ENCODE measurements around the gene BUB1.
"Not testable (repeated sequence)": the region's sequence is repeated elsewhere in the genome, so short reads cannot be mapped to it uniquely, and the experiment has no call there.

Gene BUB1

DNA sequence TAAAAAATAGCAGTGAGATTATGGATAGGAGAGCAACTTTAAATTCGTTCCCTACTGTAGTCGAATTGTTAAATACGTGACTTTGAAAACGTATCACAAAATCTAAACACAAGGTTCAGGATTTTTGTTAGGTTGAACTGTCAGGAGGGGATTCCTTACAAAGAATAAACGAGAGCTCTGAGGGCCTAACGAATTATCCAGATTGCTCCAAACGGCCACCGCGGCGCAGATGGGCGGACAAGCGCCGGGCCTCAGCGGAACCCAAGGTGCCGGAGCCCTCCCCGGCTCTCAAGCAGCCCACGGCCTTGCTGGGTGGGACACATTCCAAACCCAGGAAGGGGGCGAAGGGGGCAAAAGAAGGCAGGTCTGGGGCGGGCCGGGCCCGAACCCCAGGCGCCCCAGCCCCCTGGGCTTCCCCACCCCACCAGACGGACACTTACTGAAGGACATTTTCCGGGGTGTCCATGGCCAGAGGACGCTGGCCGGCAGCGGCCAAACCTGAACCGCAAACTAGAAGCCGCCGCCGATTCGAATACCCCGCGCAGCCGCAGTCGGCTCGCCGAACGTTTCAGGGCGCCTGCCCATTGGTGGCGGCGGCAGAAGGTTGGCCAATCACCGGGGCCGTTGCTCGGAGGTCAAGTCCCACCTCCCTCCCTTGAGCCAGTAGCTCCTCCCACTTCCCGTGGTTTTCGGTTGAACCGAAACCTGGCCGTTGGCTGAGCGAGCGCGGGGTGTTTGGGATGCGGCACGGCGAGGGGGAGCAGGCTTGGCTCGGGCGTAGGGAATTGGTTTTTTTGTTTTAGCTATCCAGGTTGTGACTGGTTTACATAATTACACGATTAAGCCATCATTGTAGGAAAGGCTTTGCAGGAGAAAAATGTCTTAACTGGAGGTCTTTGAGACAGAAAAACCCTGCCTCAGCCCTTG is at the start of gene BUB1:
TSS of gene BUB1 (minus strand) at position 534 of the 927 bp plus-strand sequence. CDS start at position 466, 68 bp downstream.
- DNase-seq, result peak; percentile 93

DNA sequence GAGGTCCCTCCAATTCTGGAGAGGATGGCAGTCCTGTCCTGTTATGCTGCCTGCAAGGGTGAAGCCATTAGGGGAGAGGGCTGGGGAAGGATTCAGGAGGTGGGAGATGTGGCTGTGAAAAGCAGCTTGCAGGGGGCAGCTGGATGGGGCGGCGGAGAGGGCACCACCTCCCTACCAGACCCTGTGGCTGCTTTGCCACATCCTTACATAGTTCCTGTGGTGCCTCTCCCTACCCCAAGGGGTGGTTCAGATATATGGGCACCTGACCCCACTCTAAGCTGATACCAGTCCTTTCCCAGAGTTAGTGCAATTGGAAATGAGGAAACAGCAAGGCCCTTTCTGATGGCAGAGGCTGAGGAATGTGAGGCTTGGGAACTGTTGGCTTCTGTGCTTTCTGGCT is 48.4 kb upstream of the BUB1 start:
- no peak for DNase-seq

DNA sequence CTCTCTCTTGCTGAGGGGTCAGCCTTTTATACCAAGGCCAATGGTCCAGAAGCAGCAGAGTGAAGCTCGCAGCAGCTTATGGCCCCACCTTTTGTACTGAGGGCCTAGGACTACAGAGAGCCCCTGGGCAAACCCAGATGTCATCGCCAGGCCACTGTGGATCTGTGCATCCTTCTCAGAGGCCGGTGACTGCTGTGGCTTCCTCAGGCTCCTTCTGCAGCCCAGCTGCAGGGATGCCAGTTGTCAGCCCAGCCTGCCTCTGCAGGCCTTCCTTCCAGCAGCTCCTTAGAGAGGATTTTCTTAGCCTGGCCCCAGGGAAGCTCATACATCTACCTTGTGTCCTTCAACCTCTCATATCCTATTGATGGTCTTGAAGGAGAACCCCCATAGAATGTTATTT is 48.0 kb upstream of the BUB1 start:
- DNase-seq, result no peak

DNA sequence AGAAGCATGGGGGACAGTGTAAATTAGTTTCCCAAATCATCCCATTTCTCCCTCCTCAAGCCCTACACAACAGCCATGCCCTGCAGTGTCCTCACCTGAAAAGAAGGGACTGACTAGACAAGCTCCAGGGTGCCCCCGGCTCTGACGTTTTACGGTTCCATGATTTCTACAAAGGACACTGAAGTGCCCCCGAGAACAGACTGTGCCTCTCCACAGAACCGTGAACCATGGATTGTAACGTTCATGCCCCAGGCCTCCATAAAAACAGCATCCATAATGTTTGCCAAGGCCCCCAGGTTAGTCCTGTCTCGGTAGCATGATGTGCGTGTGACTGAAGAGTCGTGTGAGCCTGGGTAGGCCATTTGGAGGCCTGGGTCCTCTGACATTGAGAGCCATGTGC is 47.5 kb upstream of the BUB1 start:
- DNase-seq, result no peak

DNA sequence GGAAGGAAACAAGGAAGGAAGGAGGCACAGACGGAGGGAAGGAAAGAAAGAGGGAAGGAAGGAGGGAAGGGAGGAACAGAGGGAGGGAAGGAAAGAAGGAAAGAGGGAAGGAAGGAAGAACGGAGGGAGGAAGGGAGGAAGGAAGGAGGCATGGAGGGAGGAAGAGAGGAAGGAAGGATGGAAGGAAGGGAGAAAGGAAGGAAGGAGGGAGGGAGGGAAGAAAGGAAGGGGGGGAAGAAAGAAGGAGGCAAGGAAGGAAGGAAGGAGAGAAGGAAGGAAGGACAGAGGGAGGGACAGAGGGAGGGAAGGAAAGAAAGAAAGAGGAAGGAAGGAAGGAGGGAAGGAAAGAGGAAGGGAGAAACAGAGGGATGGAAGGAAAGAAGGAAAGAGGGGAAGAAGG is 47.0 kb upstream of the BUB1 start:
- no peak for DNase-seq

DNA sequence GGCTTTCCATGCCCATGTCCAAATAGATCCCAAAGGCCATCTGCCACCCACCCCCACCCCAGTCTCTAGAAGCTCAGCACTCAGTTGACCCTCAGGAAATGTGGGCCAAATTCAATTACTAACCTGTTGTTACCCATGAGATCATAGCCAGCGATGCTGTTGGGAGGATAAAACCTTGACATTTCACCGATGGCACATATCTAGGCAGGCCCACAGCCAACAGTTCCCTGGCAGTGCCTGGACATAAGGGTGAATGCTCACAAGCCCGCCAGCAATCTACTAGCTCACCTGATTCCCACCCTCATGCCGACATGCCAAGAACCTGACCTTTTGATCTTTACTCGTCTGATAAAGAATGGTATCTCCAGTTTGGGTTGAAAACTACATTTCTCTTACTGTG is 42.7 kb upstream of the BUB1 start:
- DNase-seq, result no peak

DNA sequence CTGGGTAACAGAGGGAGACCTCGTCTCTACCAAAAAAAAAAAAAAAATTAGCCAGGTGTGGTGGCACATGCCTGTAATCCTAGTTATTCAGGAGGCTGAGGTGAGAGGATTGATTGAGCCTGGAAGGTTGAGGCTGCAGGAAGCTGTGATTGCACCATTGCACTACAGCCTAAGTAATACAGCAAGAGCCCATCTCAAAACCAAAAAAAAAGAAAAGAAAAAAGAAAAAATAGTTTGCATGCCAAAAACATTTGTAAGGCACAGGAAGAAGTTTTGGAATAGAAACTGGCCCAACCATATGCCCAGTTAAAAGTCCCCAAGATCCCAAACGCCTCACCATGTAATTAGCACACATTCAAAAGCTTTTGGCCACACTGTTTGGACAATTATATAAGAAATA is 41.1 kb upstream of the BUB1 start:
- DNase-seq, result no peak

DNA sequence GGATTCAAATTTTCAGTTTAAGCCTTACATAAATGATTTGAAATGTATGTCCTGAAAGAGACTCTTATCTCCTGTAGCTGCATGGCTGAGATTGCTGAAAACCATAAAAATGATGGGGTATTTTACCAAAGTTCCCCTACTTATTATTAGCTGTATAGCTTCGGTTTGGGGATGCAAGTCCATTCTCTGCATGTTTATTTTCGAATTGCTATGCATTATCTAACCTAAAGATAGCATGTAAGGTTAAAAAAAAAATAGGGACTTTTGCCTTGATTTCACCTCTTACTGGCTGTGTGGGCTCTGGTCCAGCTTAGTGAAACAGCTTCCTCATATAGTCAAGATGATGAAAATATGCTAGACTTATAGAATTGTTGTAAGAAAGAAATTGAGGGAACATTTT is 40.5 kb upstream of the BUB1 start:
- no peak for DNase-seq

DNA sequence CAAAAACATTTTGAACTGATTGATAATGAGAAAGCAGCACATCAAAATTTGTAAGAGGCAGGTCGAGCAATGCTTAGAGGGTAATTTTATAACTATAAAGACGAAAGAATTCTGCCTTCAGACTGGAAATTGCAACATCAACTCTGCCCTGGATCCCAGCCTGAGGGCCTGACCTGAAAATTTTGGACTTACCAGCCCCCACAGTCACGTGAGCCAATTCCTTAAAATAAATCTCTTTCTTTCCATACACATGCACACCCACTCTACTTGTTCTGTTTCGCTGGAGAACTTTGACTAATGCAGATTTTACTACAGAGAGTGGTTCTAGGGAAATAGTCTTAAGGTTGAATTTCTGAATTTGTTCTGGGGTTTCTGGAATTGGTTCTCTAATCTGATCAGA is 39.9 kb upstream of the BUB1 start:
- DNase-seq, result no peak

DNA sequence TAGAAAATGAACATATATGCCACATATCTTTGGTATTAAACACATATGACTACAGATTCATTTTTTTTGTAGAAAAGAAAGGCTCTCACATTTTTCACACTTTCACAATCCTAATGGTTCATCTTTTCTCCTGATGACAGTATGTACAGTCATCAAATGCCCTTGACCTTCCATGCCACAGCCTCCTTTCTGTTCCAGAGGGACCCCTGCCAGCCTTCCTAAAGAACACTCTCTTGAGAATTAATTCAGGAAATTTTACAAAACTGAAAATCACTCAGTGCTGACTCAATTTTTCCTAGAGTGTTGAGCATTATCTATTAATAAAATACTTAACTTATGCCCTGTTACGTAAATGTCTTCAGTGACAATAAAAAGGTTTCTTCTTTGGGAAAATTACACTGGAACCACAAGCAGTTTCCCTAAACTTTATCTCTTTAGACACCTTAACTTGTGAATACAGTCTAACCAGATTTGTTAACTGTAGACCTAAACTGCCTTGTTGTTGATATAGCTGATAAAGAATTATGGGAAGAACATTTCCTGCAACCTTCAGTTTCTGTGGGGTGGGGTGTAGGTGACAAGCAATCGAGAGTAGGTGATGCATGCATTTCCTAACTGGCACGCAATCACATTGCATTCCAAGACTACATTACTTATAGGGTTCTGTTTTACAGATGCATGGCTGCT is 39.2 kb upstream of the BUB1 start:
- DNase-seq, result no peak

DNA sequence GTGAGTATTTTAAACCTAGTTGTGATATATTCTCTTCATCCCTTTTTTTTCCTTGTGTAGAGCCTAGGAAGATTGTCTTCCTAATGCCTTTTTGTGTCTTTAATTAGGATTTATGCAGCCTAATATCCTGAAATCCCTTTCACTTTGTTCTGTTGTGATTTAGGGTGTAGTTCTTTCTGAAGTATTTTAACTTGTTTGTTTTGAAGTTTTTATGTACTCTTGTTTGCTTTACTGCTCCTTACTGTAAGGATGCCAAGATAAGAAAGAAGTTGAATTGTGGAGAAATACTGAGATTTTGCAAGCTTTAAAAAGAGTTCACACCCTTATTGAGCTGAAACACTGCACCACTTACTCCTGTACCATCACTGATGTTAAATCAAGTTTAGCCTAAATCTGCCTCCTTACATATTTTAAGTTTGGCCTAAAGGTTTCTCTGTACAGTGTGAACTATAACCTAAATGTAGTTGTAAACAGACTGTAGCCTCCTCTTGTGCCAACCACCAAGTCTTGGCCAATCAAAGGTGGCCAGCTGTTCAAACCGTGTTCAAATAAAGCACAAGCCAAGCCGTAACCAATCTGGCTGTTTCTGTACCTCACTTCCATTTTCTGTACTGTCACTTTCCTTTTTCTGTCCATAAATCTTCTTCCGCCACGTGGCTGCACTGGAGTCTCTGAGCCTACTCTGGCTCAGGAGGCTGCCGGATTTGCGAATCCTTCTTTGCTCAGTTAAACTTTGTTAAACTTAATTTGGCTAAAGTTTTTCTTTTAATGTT is 36.8 kb upstream of the BUB1 start:
- DNase-seq, result no peak

DNA sequence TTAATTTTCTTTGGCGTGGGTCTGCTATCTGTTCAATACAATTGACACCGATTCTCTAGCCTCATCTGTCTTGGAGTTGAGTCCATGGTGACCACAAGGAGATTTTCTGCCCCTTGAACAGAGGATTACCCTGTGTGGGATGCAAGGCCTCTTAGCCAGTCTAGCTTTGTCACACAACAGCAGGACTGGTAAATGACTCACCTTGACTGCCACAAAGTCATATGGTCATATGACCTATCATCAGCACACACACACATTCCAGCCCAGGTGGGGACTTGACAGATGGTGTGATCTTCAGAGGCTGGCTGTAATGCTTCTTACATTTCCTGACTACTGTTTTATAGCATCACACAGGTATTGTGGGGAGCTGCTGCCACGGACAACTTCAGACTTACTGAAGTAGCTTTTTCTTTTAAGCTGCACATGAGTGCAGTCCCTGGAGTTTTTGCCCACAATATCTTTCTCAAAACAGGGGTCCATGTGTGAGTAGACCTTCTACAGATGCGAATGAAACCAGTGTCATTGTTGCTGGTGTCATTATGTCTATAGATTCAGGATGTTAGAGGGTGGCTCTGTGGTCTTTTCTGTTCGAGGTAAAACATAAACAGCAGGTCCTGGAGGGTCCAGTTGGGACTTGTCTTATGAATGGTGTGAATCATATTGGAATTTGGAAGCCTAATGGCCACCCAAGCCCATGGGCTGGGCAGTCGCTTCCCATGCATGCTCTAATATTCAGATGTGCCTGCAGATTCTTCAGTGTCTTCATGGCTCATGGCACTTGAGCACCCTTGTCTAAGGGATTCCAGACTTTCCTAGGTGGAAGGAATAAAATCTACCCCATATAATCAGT is 35.9 kb upstream of the BUB1 start:
- DNase-seq, result no peak

DNA sequence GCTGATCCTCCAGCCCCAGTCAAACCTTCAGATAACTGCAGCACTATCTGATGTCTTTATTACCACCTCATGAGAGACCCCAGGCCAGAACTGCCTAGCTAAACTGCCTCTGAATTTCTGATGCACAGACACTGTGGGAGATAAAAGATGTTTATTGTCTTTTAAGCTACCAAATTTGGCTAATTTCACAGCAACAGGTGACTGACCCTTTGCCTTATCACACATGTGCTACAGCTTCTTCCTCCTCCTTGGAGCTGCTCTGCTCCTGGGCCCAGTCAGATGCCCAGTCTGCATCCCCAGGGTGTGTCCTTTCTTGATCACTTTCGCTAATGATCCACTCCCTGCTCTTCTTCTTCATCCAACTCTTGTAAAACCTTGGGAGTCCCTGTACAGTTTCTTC is 34.9 kb upstream of the BUB1 start:
- no peak for DNase-seq

DNA sequence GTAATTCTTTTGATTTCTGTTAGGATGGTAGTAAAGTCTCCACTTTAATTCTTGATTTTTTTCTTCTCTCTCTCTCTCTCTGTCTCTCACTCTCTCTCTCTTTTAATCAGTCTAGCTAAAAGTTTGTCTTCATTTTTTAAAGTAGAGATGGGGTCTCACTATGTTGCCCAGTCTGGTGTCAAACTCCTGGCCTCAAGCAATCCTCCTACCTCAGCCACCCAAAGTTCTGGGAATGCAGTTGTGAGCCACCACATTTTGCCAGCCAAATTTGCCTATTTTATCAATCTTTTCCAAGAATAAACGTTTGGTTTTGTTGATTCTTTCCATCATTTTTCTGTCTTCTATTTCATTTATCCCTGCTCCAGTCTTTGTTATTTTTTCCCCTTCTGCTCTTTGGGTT is 30.6 kb upstream of the BUB1 start:
- DNase-seq, result no peak

DNA sequence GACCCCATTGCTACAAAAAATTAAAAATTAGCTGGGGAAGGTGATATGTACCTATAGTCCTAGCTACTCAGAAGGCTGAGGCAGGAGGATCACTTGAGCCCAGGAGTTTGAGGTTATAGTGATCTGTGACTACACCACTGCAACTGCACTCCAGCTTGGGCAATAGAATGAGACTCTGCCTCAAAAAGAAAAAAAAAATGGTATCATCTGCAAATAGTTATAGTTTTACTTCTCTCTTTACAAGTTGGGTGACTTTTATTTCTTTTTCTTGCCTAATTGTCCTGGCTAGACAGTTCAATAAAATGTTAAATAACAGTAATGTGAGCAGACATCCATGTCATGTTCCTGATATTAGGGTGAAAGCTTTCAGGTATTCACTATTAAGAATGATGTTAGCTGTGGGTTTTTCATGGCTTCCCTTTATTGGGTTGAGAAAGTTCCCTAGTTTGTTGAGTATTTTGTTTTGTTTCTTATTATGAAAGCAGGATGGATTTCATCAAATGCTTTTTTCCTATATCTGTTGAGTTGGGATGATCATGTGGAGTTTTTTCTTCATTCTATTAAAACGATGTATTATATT is 29.6 kb upstream of the BUB1 start:
- DNase-seq, result no peak

DNA sequence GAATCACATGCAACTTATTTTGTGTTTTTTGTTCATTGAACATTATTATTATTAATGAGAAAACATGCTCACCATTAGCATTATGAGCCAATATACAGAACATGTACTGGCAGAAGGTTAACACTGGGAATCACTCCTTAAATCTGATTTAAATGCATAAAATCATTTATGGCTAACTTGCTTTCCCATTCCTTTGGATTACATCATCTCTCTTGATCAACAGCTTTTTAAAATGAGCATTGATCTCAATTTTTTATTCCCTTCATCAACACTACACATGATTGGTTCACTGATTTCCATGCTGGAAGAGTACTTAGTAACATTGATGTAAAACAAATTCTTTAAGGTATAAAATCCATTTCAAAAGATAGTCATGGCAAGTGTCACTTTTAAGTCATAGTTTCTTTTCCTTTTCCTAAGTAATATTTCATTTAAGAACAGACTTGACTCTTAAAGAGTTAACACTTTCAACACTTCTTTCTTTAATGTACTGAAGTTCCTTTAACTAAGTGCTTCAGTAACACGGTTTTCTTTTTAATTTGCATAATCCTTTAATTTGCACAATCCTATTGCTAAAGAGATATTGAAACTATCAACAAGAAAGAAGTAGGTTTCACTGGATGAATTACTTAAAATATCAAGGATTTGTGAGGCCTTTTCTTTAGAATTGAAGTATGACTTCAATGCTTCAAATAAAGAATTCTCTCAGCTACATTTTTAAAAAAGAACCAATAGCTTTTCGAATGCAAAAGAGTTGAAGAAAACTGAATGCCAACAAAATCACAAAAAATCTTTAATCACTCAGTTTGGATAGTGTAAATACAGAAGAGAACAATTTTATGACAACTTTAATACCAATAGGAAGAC is 24.9 kb upstream of the BUB1 start:
- no peak for DNase-seq

DNA sequence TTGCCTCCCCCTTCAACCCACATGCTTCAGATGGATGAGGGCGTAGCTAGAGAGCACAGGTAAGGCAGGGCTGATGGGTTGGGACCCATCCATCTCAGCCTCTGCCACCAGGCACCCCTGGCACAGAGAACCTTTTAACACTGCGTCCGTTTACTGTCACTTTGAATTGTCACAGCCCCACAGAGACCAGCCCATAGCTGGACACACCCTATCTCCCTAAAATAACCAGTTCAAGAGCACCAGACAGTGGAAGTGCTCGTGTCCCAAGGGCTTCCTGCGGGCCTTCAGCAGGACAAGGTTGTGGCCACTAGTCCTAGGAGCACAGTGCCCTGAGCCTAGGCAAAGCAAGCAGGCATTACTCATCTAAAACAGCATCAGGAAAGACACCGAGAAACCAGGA is 20.4 kb upstream of the BUB1 start:
- DNase-seq, result not testable (repeated sequence)

DNA sequence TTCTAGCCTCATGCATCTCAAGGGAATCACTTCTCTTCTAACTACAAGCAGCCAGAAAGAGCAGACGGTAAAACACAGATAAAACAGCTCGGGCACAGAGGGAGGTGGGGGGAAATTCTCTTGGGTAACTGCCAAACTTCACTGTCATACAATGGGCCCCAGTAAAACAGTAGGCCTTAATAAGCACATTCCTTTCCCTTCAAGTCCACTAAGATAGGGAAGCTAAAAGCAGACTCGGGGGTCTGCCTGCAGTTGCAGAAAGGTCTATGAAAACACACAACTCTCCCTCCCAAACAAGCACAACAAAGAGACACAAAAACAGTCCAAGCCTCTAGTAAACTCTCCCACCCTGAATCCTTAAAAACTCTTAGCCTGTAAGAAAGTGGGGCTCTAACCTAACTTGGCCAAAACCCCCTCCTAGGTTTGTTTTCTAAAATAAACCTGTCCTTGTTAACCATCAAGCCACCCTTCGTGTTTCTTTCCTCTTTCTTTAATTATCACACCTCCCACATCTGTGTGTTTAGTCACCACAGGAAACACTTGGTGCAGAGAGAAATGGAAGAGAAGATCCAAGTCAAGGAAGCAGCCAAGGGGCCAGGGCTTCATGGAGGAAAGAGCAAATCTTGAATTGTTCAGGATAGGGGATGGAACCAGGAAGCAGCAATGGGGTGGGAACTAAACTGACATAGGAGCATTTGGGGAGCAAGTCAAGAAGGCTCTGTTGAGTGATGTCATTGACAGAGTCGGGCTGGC is 17.5 kb upstream of the BUB1 start:
- DNase-seq, result not testable (repeated sequence)

DNA sequence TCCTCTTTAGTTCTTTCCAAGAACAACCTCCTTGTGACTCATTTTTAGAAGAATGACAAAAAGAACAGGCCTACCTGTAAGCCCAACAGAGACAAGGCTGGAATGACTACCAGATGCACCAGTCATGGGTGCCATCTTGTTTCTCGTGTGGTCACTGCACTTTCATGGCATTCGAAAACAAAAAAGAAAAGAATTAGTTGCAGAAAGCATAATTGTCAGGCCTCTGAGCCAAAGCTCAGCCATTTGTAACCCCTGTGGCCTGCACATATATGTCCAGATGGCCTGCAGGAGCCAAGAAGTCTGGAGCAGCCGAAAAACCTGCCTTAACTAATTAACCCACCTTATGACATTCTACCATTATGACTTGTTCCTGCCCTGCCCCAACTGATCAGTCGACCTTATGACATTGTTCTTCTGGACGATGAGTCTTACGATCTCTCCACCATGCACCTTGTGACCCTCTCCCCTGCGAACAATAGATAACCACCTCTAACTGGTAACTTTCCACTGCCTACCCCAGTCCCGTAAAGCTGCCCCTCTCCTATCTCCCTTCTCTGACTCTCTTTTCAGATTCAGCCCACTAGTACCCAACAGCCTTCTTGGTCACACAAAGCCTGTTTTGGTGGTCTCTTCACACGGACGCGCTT is 13.9 kb upstream of the BUB1 start:
- DNase-seq, result no peak

Data from activated T-cell treated with anti-CD3 and anti-CD28 coated beads for 4 hours (primary cell).